Neural progenitor cell (in vitro differentiated cells): ENCODE data around the gene PIM3.

Source experiments
- CTCF ChIP-seq: fragments of 200-600 bp; sonication (generic); IDR thresholded peaks from 2 replicates; pipeline ENCODE4 v1.5.1; 2017; ENCODE audit warnings: antibody characterized with exemption, mild to moderate bottlenecking
- EZH2 ChIP-seq: fragments of 200-600 bp; sonication (generic); IDR thresholded peaks from 2 replicates; pipeline ENCODE4 v1.6.1; 2017; ENCODE audit warnings: antibody characterized with exemption, mild to moderate bottlenecking, moderate library complexity
- EZH2phosphoT487 ChIP-seq: fragments of 200-600 bp; sonication (generic); IDR thresholded peaks from 2 replicates; pipeline ENCODE4 v1.6.1; 2017; ENCODE audit warnings: antibody characterized with exemption

DNA sequence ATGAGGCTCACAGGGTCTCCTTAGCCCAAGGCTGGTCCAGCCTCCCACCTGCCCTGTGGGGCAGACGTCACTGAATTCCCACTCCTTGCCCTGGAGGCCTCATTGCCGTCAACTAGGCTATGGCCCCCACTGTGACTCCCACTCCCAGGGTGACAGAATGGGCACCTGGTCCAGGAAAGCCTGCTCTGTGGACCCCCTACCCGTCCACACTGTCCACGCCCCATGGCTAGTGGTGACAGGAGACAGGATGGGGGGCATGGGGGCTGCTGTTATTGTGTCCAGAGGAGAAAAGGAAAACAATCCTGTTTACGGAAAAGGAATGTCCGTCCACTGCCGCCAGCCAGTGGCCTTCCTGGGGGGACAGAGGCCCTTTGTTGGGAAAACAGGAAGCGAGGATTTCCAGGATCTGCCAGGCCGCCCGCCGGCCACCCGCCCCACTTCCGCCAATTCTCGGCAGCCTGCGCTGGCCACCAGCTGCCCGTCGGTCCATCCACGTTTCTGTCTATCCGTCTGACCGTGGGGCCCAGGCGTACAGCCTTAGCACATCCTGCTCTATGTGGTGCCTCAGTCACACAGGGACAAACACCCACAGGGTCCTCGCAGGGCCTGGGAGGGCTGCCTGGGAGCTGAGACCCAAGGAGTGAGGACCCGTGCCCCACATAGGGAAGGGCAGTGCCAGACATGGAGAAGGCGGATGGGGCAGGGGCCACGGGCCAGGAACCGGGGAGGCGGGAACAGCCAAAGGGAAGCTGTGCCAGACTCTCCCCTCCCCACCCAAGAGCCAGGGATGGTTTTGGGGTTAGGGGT is 22.6 kb upstream of the PIM3 start:
- TF ChIP-seq EZH2phosphoT487, result no peak
- TF ChIP-seq EZH2, result no peak
- no peak for TF ChIP-seq CTCF
